Right atrium auricular region (tissue), 2 donors: ENCODE data around the gene TMEM213. TPM values are rescaled to one million over a fixed set of nuclear protein-coding genes. Genes with fewer than 3 reads are reported as not detected.

ENCODE experiments used
- DNase-seq: peaks from one replicate; pipeline ENCODE4 v3.0.0-alpha.2; 2019; ENCODE audit warnings: low spot score
- H3K27ac ChIP-seq, 2 donors: fragments of 200-600 bp; sonication (generic); 1 replicate in 1 of 2; 2 replicates in 1 of 2; pipeline ENCODE4 v1.5.1; 2016 to 2019
- H3K27me3 ChIP-seq, 2 donors: fragments of 200-600 bp; sonication (generic); one replicate each; pipeline versions ENCODE4 v1.5.1 to v1.6.0; 2017 to 2019
- H3K36me3 ChIP-seq: fragments of 200-600 bp; sonication (generic); one replicate; pipeline ENCODE4 v1.5.1; 2016
- H3K4me1 ChIP-seq, 2 donors: fragments of 200-600 bp; sonication (generic); one replicate each; pipeline versions ENCODE4 v1.5.1 to v1.6.0; 2017 to 2019
- H3K4me3 ChIP-seq, 2 donors: fragments of 200-600 bp; sonication (generic); 1 replicate in 1 of 2; 2 replicates in 1 of 2; pipeline ENCODE4 v1.5.1; 2017 to 2019; ENCODE audit warnings: mild to moderate bottlenecking in 1 of 2, moderate library complexity in 1 of 2
- H3K9me3 ChIP-seq, 2 donors: fragments of 200-600 bp; sonication (generic); one replicate each; pipeline ENCODE4 v1.5.1; 2019
- CTCF ChIP-seq, 2 donors: fragments of 200-600 bp; sonication (generic); IDR thresholded peaks; one replicate each; pipeline ENCODE4 v1.5.1; 2019; ENCODE audit warnings: antibody characterized with exemption in 2 of 2
- total RNA-seq, 2 donors: library from RNA; depleted of rRNA; stranded (reverse); fragments of >200 nt; gene quantifications; one replicate each; pipeline ENCODE4 v1.1.0, GENCODE V29; 2016

The TMEM213 gene
- total RNA-seq, 2 donors from 2014 or later = not detected

DNA sequence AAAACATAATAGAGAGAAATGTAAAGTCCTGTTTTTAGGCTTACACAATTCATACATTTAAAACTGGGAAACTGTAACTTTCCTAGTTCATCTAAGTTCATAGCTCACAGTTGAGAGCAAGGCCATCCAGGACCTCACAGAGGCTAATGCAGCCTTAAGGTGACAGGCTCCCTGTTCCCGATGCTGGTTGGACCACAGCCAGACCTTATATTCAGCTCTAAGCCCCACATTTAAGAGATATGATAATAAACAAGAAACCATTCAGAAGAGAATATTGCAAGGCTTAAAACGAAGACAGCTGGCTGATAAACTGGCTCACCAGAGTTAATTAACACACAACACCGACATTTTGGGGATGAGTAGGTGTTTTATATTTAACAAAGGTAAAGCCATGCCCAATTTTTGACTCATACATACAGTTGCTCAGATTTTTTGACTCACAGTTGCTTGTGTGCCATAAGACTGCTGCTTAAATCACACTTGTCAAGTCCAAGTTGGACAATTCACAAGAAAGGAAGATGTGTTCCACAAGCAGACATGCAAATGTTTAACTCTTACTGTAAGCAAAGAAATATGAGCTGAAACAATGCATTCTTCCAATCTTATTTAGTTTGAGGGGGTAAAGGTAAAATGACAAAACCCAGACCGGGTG lies 41.1 kb upstream of the TMEM213 start:
- H3K27me3 ChIP-seq = no peaks in the 10 kb centered on the region
- no peak for TF ChIP-seq CTCF (IDR thresholded peaks at IDR 0.05)
- no peaks in the 10 kb centered on the region for H3K9me3 ChIP-seq

GRCh38 chr7:138768241-138768640 lies 29.6 kb upstream of the TMEM213 start:
- Histone ChIP-seq H3K27ac (no peak overlapping the region), H3K36me3 (no peaks in the 10 kb centered on the region), H3K27me3 (no peaks in the 10 kb centered on the region), H3K4me1 (no peaks in the 10 kb centered on the region), H3K9me3 (no peaks in the 10 kb centered on the region), H3K4me3 (no peak overlapping the region)
- TF ChIP-seq CTCF (IDR thresholded peaks at IDR 0.05) = no peak
- DNase-seq = no peak

More for the DNA sequence above, 41.1 kb upstream of the TMEM213 start:
- DNase-seq = no peak
- Histone ChIP-seq H3K4me3 (no peak overlapping the region), H3K27ac (no peak overlapping the region), H3K36me3 (no peaks in the 10 kb centered on the region), H3K4me1 (no peaks in the 10 kb centered on the region)

DNA sequence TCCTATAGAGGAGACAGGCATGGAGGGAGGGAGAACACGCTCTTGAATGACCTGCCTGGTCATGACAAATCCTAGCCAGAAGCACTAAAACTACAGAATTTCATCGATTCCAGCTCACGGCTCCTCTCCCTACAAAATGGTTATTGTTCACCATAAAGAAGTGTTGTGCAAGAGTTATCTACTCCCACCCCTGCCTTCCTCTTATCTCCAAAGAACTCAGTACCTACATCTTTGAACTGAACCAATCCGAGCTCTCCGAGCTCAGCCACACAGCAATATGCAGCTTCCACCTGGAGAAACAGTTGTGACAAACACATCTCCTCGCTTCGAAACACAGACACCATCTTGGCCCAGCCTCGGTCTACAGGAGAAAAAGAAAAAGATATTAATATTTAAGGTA lies 26.9 kb upstream of the TMEM213 start:
- Histone ChIP-seq H3K4me1 (no peaks in the 10 kb centered on the region), H3K36me3 (no peaks in the 10 kb centered on the region), H3K4me3 (no peak overlapping the region), H3K27me3 (no peaks in the 10 kb centered on the region), H3K9me3 (no peaks in the 10 kb centered on the region), H3K27ac (no peak overlapping the region)
- DNase-seq = no peak
- TF ChIP-seq CTCF (IDR thresholded peaks at IDR 0.05) = no peak

DNA sequence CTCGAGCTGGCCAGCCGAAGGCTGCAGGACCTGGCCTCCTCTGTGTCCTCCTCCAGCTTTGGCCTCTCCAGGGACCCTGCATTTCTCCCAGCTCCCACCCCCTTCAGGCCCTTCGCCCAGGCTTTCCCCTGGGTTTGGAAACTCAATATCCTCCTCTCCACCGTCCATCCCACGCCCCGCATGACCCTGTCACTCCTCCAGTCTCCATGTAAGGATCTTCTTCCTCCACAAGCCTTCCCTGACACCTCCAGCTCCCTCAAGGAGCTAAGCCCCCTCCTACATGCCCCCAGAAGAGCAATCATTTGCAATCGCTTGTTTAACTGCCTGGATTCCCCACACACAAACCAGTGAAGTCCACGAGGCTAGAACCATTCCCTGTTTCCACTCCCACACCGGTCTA lies 24.6 kb upstream of the TMEM213 start:
- no peak for TF ChIP-seq CTCF (IDR thresholded peaks at IDR 0.05)
- Histone ChIP-seq H3K4me1 (no peaks in the 10 kb centered on the region), H3K4me3 (no peak overlapping the region), H3K36me3 (no peaks in the 10 kb centered on the region), H3K27ac (no peak overlapping the region), H3K27me3 (no peaks in the 10 kb centered on the region), H3K9me3 (no peaks in the 10 kb centered on the region)
- no peak for DNase-seq

- Histone ChIP-seq H3K4me3 (no peak overlapping the region), H3K36me3 (no peaks in the 10 kb centered on the region), H3K27me3 (no peaks in the 10 kb centered on the region), H3K27ac (no peak overlapping the region), H3K4me1 (no peaks in the 10 kb centered on the region), H3K9me3 (no peaks in the 10 kb centered on the region)
- TF ChIP-seq CTCF (IDR thresholded peaks at IDR 0.05) = no peak
- DNase-seq = no peak
These were observed 24.0 kb upstream of the TMEM213 start for GRCh38 chr7:138773817-138774216.
